HepG2 (cell line): ENCODE results near the gene PRR15L. TPM values are rescaled to one million over a fixed set of nuclear protein-coding genes. Genes with fewer than 3 reads are reported as not detected.

Source experiments
- AGO1 ChIP-seq: fragments of 200-400 bp; formaldehyde crosslinking; IDR thresholded peaks from 2 replicates; pipeline ENCODE4 v1.6.1; 2017; ENCODE audit warnings: mild to moderate bottlenecking, low read depth, low read length, moderate library complexity; ENCODE audit not compliant: poor library complexity, severe bottlenecking
- ELF1 ChIP-seq: sonication (generic); formaldehyde crosslinking; IDR thresholded peaks from 2 replicates; pipeline ENCODE4 v1.4.0; 2020; ENCODE audit warnings: missing genetic modification reagents
- ETV5 ChIP-seq: IDR thresholded peaks from 2 replicates; pipeline ENCODE4 v1.6.1; 2018; ENCODE audit warnings: missing biosample characterization, missing genetic modification reagents, inconsistent platforms, borderline replicate concordance
- FOSL1 ChIP-seq: sonication (generic); formaldehyde crosslinking; IDR thresholded peaks from 2 replicates; pipeline ENCODE4 v1.9.0; 2021; ENCODE audit warnings: missing genetic modification reagents, borderline replicate concordance
- HMG20B ChIP-seq: conservative IDR thresholded peaks from 2 replicates; pipeline ENCODE4 v1.6.1; 2016; ENCODE audit warnings: missing genetic modification reagents, missing compliant biosample characterization
- MIER2 ChIP-seq: IDR thresholded peaks from 2 replicates; pipeline ENCODE4 v1.6.1; 2016; ENCODE audit warnings: missing biosample characterization, missing genetic modification reagents
- NAIF1 ChIP-seq: sonication (generic); formaldehyde crosslinking; IDR thresholded peaks from 2 replicates; pipeline ENCODE4 v1.5.0; 2020; ENCODE audit warnings: mild to moderate bottlenecking, missing genetic modification reagents, borderline replicate concordance
- PAF1 ChIP-seq: IDR thresholded peaks from 2 replicates; pipeline ENCODE4 v1.6.1; 2016; ENCODE audit warnings: missing genetic modification reagents, missing compliant biosample characterization
- TOPORS ChIP-seq: sonication (generic); formaldehyde crosslinking; IDR thresholded peaks from 2 replicates; pipeline ENCODE4 v1.8.0; 2023; ENCODE audit warnings: mild to moderate bottlenecking, missing genetic modification reagents
- ZNF20 ChIP-seq: sonication (generic); formaldehyde crosslinking; IDR thresholded peaks from 2 replicates; pipeline ENCODE4 v1.4.0; 2020; ENCODE audit warnings: mild to moderate bottlenecking, moderate library complexity, missing genetic modification reagents
- ZNF598 ChIP-seq: sonication (generic); formaldehyde crosslinking; IDR thresholded peaks from 2 replicates; pipeline ENCODE4 v1.5.1; 2020; ENCODE audit warnings: mild to moderate bottlenecking, missing genetic modification reagents, borderline replicate concordance
- polyA plus RNA-seq, 8 experiments: library from polyadenylated mRNA; depleted of rRNA in 3 of 8; stranded (reverse) in 7 of 8; unstranded in 1 of 8; fragments of >200 nt; fragmentation: Illumina TruSeq in 4 of 8; extraction: Trizol in 4 of 8; gene quantifications; 2 replicates each; pipeline versions ENCODE4 v1.2.1 to v1.2.3, GENCODE V29; 2011 to 2016; ENCODE audit warnings: low read depth in 4 of 8, missing spikeins in 1 of 8, mixed read lengths in 1 of 8; ENCODE audit not compliant: insufficient read depth in 1 of 8
- total RNA-seq, 5 experiments: library from RNA; depleted of rRNA; stranded (reverse); fragments of >200 nt; fragmentation: Illumina TruSeq; extraction: Trizol; gene quantifications; 2 replicates each; pipeline ENCODE4 v1.2.3, GENCODE V29; 2016; ENCODE audit warnings: low read depth in 1 of 5
- TF ChIP-seq, protein P1 (sequence below): sonication (generic); formaldehyde crosslinking; IDR thresholded peaks from 2 replicates; pipeline ENCODE4 v1.4.0; 2020; ENCODE audit warnings: mild to moderate bottlenecking, low read depth, missing genetic modification reagents
- TF ChIP-seq, protein P2 (sequence below): sonication (generic); formaldehyde crosslinking; IDR thresholded peaks from 2 replicates; pipeline ENCODE4 v1.8.0; 2022; ENCODE audit warnings: missing genetic modification reagents, low read depth, mild to moderate bottlenecking, borderline replicate concordance
- TF ChIP-seq, protein P3 (sequence below): fragments of 450-650 bp; IDR thresholded peaks from 2 replicates; pipeline ENCODE4 v1.6.1; 2017
- TF ChIP-seq, protein P4 (sequence below): sonication (generic); formaldehyde crosslinking; IDR thresholded peaks from 2 replicates; pipeline ENCODE4 v1.8.1; 2023; ENCODE audit warnings: mild to moderate bottlenecking, missing genetic modification reagents
- TF ChIP-seq, protein P5 (sequence below): sonication (generic); formaldehyde crosslinking; IDR thresholded peaks from 2 replicates; pipeline ENCODE4 v1.8.0; 2022; ENCODE audit warnings: missing genetic modification reagents, mild to moderate bottlenecking, borderline replicate concordance
- TF ChIP-seq, protein P6 (sequence below): IDR thresholded peaks from 2 replicates; pipeline ENCODE4 v1.6.1; 2012; ENCODE audit warnings: inconsistent platforms
- TF ChIP-seq, protein P7 (sequence below): sonication (generic); formaldehyde crosslinking; IDR thresholded peaks from 2 replicates; pipeline ENCODE4 v1.8.0; 2022; ENCODE audit warnings: mild to moderate bottlenecking, missing genetic modification reagents; ENCODE audit not compliant: insufficient replicate concordance
- TF ChIP-seq, protein P8 (sequence below): sonication (generic); formaldehyde crosslinking; conservative IDR thresholded peaks from 2 replicates; pipeline ENCODE4 v1.8.0; 2022; ENCODE audit warnings: low read depth, missing genetic modification reagents

PRR15L gene
- total and polyA plus RNA-seq, 2 of the 13 experiments (the other 11 are each of a cell fraction or from before 2014, with no cell fraction given) = 0.44 to 2.0 TPM

DNA sequence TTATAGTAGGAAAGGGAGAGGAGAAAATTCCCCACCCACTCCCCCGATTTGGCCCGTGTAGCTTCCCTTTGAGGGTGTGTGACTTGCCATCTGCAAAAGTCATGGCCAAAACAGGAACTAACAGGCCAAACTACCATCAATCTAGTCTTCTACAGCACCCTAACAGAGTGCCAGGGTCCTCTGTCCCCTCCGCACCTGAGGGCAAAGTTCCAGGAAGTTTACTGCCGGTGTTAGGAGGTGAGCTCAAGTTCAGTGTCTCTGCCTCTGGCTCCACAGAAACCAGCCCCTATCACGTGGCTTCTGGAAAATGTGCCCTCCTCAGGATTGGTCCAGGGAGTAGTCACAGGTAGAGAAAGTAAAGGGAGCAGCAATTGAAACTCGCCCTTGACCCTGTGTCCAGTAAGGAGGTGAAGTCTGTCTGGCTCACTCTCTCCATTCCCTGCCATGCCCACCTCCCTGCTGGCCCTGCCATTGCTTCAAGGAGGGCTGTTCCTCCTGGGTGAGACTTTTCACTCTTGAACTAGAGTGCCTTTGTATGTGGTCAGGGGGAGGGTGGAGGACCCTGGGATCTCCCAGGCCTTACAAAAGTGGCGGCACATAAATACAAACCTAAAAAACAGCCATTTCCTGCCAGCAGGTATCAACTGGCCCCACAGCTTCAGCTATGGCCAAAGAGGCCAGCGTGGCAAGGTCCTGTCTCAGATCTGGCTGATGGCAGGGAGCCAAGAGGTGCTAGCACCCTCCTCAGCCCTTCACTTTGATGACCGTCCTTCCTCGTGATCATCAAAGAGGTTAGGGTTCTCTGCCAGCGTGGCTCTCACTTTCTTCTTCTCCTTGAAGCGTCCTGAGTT is 5.3 kb downstream of the PRR15L start (continued):
- TF ChIP-seq, protein P1, sequence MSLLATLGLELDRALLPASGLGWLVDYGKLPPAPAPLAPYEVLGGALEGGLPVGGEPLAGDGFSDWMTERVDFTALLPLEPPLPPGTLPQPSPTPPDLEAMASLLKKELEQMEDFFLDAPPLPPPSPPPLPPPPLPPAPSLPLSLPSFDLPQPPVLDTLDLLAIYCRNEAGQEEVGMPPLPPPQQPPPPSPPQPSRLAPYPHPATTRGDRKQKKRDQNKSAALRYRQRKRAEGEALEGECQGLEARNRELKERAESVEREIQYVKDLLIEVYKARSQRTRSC = no peak
- TF ChIP-seq ETV5 (CRISPR knock-in tag) (peak; percentile 94), PAF1 (no peak), ZNF598 (CRISPR knock-in tag) (no peak), ELF1 (CRISPR knock-in tag) (peak; percentile 81), HMG20B (CRISPR knock-in tag) (no peak), FOSL1 (CRISPR knock-in tag) (no peak), TOPORS (no peak), NAIF1 (no peak), MIER2 (CRISPR knock-in tag) (no peak), ZNF20 (CRISPR knock-in tag) (no peak), AGO1 (no peak)
- TF ChIP-seq, protein P2, sequence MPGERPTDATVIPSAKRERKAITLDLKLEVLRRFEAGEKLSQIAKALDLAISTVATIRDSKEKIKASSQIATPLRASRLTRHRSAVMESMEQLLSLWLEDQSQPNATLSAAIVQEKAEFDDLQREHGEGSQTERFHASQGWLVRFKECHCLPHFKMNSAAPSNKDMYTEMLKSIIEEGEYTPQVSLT (CRISPR knock-in tag) = no peak
- TF ChIP-seq, protein P3, sequence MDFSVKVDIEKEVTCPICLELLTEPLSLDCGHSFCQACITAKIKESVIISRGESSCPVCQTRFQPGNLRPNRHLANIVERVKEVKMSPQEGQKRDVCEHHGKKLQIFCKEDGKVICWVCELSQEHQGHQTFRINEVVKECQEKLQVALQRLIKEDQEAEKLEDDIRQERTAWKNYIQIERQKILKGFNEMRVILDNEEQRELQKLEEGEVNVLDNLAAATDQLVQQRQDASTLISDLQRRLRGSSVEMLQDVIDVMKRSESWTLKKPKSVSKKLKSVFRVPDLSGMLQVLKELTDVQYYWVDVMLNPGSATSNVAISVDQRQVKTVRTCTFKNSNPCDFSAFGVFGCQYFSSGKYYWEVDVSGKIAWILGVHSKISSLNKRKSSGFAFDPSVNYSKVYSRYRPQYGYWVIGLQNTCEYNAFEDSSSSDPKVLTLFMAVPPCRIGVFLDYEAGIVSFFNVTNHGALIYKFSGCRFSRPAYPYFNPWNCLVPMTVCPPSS = no peak
- TF ChIP-seq, protein P4, sequence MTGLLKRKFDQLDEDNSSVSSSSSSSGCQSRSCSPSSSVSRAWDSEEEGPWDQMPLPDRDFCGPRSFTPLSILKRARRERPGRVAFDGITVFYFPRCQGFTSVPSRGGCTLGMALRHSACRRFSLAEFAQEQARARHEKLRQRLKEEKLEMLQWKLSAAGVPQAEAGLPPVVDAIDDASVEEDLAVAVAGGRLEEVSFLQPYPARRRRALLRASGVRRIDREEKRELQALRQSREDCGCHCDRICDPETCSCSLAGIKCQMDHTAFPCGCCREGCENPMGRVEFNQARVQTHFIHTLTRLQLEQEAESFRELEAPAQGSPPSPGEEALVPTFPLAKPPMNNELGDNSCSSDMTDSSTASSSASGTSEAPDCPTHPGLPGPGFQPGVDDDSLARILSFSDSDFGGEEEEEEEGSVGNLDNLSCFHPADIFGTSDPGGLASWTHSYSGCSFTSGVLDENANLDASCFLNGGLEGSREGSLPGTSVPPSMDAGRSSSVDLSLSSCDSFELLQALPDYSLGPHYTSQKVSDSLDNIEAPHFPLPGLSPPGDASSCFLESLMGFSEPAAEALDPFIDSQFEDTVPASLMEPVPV (CRISPR knock-in tag) = no peak
- TF ChIP-seq, protein P5, sequence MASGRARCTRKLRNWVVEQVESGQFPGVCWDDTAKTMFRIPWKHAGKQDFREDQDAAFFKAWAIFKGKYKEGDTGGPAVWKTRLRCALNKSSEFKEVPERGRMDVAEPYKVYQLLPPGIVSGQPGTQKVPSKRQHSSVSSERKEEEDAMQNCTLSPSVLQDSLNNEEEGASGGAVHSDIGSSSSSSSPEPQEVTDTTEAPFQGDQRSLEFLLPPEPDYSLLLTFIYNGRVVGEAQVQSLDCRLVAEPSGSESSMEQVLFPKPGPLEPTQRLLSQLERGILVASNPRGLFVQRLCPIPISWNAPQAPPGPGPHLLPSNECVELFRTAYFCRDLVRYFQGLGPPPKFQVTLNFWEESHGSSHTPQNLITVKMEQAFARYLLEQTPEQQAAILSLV (CRISPR knock-in tag) = 0 out of 2 replicates have a peak, but pooled peaks have one; percentile 45
- TF ChIP-seq, protein P6, sequence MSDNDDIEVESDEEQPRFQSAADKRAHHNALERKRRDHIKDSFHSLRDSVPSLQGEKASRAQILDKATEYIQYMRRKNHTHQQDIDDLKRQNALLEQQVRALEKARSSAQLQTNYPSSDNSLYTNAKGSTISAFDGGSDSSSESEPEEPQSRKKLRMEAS = peak; percentile 78
- TF ChIP-seq, protein P7, sequence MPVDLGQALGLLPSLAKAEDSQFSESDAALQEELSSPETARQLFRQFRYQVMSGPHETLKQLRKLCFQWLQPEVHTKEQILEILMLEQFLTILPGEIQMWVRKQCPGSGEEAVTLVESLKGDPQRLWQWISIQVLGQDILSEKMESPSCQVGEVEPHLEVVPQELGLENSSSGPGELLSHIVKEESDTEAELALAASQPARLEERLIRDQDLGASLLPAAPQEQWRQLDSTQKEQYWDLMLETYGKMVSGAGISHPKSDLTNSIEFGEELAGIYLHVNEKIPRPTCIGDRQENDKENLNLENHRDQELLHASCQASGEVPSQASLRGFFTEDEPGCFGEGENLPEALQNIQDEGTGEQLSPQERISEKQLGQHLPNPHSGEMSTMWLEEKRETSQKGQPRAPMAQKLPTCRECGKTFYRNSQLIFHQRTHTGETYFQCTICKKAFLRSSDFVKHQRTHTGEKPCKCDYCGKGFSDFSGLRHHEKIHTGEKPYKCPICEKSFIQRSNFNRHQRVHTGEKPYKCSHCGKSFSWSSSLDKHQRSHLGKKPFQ (CRISPR knock-in tag) = no peak
- TF ChIP-seq, protein P8, sequence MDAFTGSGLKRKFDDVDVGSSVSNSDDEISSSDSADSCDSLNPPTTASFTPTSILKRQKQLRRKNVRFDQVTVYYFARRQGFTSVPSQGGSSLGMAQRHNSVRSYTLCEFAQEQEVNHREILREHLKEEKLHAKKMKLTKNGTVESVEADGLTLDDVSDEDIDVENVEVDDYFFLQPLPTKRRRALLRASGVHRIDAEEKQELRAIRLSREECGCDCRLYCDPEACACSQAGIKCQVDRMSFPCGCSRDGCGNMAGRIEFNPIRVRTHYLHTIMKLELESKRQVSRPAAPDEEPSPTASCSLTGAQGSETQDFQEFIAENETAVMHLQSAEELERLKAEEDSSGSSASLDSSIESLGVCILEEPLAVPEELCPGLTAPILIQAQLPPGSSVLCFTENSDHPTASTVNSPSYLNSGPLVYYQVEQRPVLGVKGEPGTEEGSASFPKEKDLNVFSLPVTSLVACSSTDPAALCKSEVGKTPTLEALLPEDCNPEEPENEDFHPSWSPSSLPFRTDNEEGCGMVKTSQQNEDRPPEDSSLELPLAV (CRISPR knock-in tag) = no peak
